CD4-positive, alpha-beta memory T cell (primary cell): Measurements from ENCODE around the gene GPHA2. TPM values are rescaled to one million over a fixed set of nuclear protein-coding genes. Genes with fewer than 3 reads are reported as not detected.

Experiments
- CTCF ChIA-PET: fragments of 350-600 bp; sonication (Branson Sonifier 250); formaldehyde crosslinking; loops from one replicate; lab custom pipeline; 2021; ENCODE audit warnings: inconsistent platforms; ENCODE audit not compliant: partially characterized antibody; lab: Charles Lee
- POLR2A ChIA-PET: fragments of 350-600 bp; sonication (Branson Sonifier 250); formaldehyde crosslinking; loops from one replicate; lab custom pipeline; 2021; ENCODE audit not compliant: partially characterized antibody; lab: Charles Lee
- DNase-seq, 5 donors: peaks; one replicate each; pipeline versions ENCODE4 v3.0.0 to v3.0.0-alpha.2; 2020 to 2022; ENCODE audit warnings: mixed read lengths in 1 of 5
- H3K27ac ChIP-seq: one replicate; pipeline ENCODE4 v1.7.0; 2013; ENCODE audit warnings: low read depth, low read length
- H3K27me3 ChIP-seq: 2 replicates; pipeline ENCODE4 v1.7.0; 2013; ENCODE audit warnings: mild to moderate bottlenecking, low read length, moderate library complexity; ENCODE audit not compliant: insufficient read depth
- H3K36me3 ChIP-seq: 2 replicates; pipeline ENCODE4 v1.7.0; 2013; ENCODE audit warnings: mild to moderate bottlenecking, low read length, moderate library complexity; ENCODE audit not compliant: insufficient read depth
- H3K4me1 ChIP-seq: 2 replicates; pipeline ENCODE4 v1.7.0; 2013; ENCODE audit warnings: mild to moderate bottlenecking, low read length, moderate library complexity; ENCODE audit not compliant: insufficient read depth
- H3K4me3 ChIP-seq, 2 donors: one replicate each; pipeline ENCODE4 v1.7.0; 2013; ENCODE audit warnings: low read length in 2 of 2, mild to moderate bottlenecking in 1 of 2
- H3K9me3 ChIP-seq, 2 donors: one replicate each; pipeline ENCODE4 v1.7.0; 2013; ENCODE audit warnings: low read length in 2 of 2, control low read depth in 1 of 2; ENCODE audit not compliant: control insufficient read depth in 1 of 2
- H3K27ac Mint-ChIP-seq, 7 donors: one replicate each; pipeline ENCODE4 v1.8.0; 2020 to 2021; ENCODE audit warnings: mixed read lengths in 7 of 7, mild to moderate bottlenecking in 6 of 7, inconsistent platforms in 3 of 7, moderate library complexity in 3 of 7
- H3K27me3 Mint-ChIP-seq, 2 donors: one replicate each; pipeline ENCODE4 v1.8.0; 2020 to 2021; ENCODE audit warnings: mixed read lengths in 2 of 2
- H3K36me3 Mint-ChIP-seq, 2 donors: one replicate each; pipeline ENCODE4 v1.8.0; 2020 to 2021; ENCODE audit warnings: mixed read lengths in 2 of 2, inconsistent platforms in 1 of 2, mild to moderate bottlenecking in 1 of 2
- H3K4me1 Mint-ChIP-seq, 4 donors: one replicate each; pipeline ENCODE4 v1.8.0; 2020 to 2021; ENCODE audit warnings: mixed read lengths in 4 of 4, mild to moderate bottlenecking in 1 of 4
- H3K4me3 Mint-ChIP-seq, 8 donors: one replicate each; pipeline ENCODE4 v1.8.0; 2020 to 2021; ENCODE audit warnings: mixed read lengths in 8 of 8, mild to moderate bottlenecking in 7 of 8, moderate library complexity in 6 of 8, inconsistent platforms in 3 of 8
- H3K9me3 Mint-ChIP-seq, 8 donors: one replicate each; pipeline ENCODE4 v1.8.0; 2020 to 2021; ENCODE audit warnings: mixed read lengths in 8 of 8, mild to moderate bottlenecking in 5 of 8, inconsistent platforms in 3 of 8, moderate library complexity in 1 of 8
- intact Hi-C: fragments of 100-400 bp; cut with micrococcal nuclease; formaldehyde crosslinking; loops from one replicate; pipeline ENCODE4 v1.15.1; 2023
- polyA plus RNA-seq, 2 donors: library from polyadenylated mRNA; unstranded; fragments of 300-500 nt; fragmentation: Illumina TruSeq; gene quantifications; one replicate each; pipeline ENCODE4 v1.2.3, GENCODE V29; 2021
- total RNA-seq, 2 experiments: library from RNA; stranded (reverse); gene quantifications; one replicate each; pipeline ENCODE4 v1.2.3, GENCODE V29; 2021

GPHA2 gene
- total and polyA plus RNA-seq, 4 experiments from 2014 or later, result 0.47 TPM; not detected in 3

DNA sequence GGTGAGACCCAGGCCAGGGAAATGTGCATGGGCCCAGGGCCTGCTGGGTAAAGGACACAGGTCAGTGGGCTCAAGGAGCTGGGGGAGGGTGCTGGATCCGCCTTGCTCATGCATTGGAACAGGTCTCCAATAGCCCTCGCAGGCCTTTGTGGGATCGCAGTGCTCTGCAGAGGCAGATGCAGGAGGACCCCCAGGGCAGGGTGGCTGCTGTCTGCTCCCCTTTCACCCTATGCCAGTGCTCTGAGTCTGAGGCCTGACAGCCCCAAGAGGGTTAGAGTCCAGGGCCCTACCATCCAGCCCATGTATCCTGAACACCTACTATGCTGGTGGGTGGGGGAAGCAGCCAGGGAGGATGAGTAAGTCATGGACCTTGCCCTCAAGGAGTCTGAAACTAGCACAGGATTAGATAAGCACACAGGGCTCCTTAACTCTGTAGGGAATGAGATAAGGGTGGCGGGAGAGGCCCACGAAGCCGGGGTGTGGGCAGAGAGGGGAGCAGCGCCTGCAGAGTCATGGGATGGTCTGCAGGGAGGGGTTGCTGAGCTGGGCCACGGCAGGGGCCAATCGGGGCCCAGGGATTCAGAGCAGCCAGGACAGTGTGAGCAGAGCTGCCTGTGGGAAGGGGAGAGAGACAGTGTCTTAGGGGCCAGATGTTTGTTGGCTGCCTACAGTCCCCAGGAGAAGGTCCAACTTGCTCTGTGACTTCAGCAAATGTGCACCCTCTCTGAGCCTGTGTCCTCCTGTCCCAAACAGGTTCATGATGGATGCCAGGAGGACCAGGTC, 46.8 kb downstream of the GPHA2 start:
- Histone ChIP-seq H3K27me3 (no peaks in the 10 kb centered on the region), H3K4me1 (peaks cover 33% of the 10 kb centered on the region), H3K36me3 (no peaks in the 10 kb centered on the region), H3K4me3 (no peak overlapping the region), H3K9me3 (no peaks in the 10 kb centered on the region), H3K27ac (no peak overlapping the region)
- H3K27me3 Mint-ChIP-seq, result no peaks in the 10 kb centered on the region
- peak overlapping the region in 1 of 8 donors; percentile 47 for H3K4me3 Mint-ChIP-seq
- H3K36me3 Mint-ChIP-seq, result no peaks in the 10 kb centered on the region
- peaks cover 17 to 33% (median 24%) of the 10 kb centered on the region in 4 donors for H3K4me1 Mint-ChIP-seq
- intact Hi-C loops, result loop anchor here (1.0 kb wide), 2 partner anchors 11 to 42 kb away; partner anchors contain the start of gene EHD1
- peaks cover 0 to 3% (median 0%) of the 10 kb centered on the region in 8 donors for H3K9me3 Mint-ChIP-seq
- H3K27ac Mint-ChIP-seq, result peak overlapping the region in 2 of 7 donors; percentile 65 to 83
- CTCF ChIA-PET, result interaction anchor here (0.8 to 29.4 kb wide), 6 partner anchors 7 to 126 kb away, joined by 3 to 1245 read pairs (median 4); partner anchors contain the start of genes CDC42BPG and EHD1
- POLR2A ChIA-PET, result interaction anchor here (0.8 to 31.5 kb wide), 5 partner anchors 12 to 196 kb away, joined by 3 to 2105 read pairs (median 25); partner anchors contain the start of genes CDC42BPG and EHD1
- no peak for DNase-seq

DNA sequence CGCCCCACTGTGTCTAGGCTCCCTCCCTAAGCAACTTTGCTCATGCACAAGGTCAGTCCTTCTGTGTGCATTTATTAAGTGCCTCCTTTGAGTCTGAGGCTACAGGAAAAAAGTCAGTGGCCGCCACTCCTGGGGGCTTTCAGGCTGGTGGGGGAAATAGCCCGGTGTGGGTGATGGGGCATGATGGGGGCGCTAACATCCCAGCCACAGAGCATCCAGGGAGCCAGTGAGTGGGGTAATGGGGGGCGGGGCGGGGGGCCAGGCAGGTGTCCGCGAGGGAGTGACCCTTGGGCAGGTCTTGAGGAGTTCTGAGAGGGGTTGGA, 47.3 kb downstream of the GPHA2 start:
- H3K27ac ChIP-seq, result peak overlapping the region; percentile 45
- CTCF ChIA-PET, result interaction anchor here (0.6 to 29.4 kb wide), 12 partner anchors 8 to 352 kb away, joined by 3 to 1245 read pairs (median 4); partner anchors contain the start of genes CDC42BPG, EHD1 and MEN1
- no peaks in the 10 kb centered on the region for H3K9me3 ChIP-seq
- Mint-ChIP-seq H3K4me1 (peaks cover 17 to 39% (median 24%) of the 10 kb centered on the region in 4 donors), H3K9me3 (peaks cover 0 to 3% (median 0%) of the 10 kb centered on the region in 8 donors), H3K4me3 (peak overlapping the region in 7 of 8 donors; percentile 71 to 88 (median 84)), H3K27me3 (no peaks in the 10 kb centered on the region), H3K36me3 (no peaks in the 10 kb centered on the region), H3K27ac (peak overlapping the region in 6 of 7 donors; percentile 54 to 94 (median 88))
- peak overlapping the region in 1 of 2 donors; percentile 19 for H3K4me3 ChIP-seq
- no peaks in the 10 kb centered on the region for H3K27me3 ChIP-seq
- peaks cover 33% of the 10 kb centered on the region for H3K4me1 ChIP-seq
- POLR2A ChIA-PET, result interaction anchor here (0.6 to 31.5 kb wide), 8 partner anchors 12 to 195 kb away, joined by 3 to 2105 read pairs (median 4); partner anchors contain the start of genes CDC42BPG, CDCA5, EHD1 and RASGRP2
- no peak for DNase-seq
- H3K36me3 ChIP-seq, result no peaks in the 10 kb centered on the region
- intact Hi-C loops, result loop anchor here (1.0 kb wide), 2 partner anchors 10 to 41 kb away; partner anchors contain the start of gene EHD1

DNA sequence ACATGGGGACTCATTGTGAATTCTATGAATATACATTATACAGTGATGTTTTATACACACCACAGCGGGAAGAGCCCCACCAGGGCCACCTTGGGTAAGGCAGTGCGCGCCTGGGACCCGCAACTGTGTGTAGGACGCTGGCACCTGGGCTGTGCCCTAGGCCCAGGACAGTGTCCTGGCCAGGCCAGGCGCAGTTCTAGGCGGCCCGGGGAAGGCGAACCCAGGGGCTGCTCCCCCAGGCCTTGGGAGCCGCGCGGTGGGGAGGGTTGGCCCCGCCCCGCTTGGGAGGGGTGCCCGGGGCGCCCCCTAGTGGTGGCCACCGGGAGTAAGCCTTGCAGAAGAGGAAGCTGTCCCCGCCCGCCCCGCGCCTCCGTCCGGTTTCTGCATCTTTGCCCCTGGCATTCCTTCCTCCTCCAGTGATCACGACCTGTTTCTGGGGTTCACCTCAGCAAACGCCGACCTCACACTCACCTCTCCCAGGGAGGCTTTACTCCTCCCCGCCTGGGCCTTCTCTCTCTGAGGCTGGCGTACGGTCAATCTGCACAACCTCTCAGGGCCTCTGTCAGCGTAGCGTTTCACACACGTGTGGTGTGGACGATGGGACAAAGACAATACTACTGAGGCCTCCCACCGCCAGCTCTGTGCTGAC, 47.8 kb downstream of the GPHA2 start:
- H3K9me3 ChIP-seq, result no peaks in the 10 kb centered on the region
- Mint-ChIP-seq H3K36me3 (no peaks in the 10 kb centered on the region), H3K4me1 (peaks cover 17 to 42% (median 24%) of the 10 kb centered on the region in 4 donors), H3K4me3 (peak overlapping the region; percentile 68 to 88 (median 82)), H3K27ac (peak overlapping the region; percentile 54 to 94 (median 89)), H3K9me3 (peaks cover 0 to 3% (median 0%) of the 10 kb centered on the region in 8 donors), H3K27me3 (no peaks in the 10 kb centered on the region)
- DNase-seq, result peak; percentile 74 to 86 (median 83)
- H3K27me3 ChIP-seq, result no peaks in the 10 kb centered on the region
- intact Hi-C loops, result loop anchor here (1.0 kb wide), 2 partner anchors 10 to 41 kb away; partner anchors contain the start of gene EHD1
- POLR2A ChIA-PET, result interaction anchor here (0.6 to 31.5 kb wide), 8 partner anchors 11 to 196 kb away, joined by 3 to 2105 read pairs (median 4); partner anchors contain the start of genes CDC42BPG, CDCA5, EHD1 and RASGRP2
- H3K4me3 ChIP-seq, result peak overlapping the region in 1 of 2 donors; percentile 19
- H3K4me1 ChIP-seq, result peaks cover 33% of the 10 kb centered on the region
- peak overlapping the region; percentile 45 for H3K27ac ChIP-seq
- CTCF ChIA-PET, result interaction anchor here (0.6 to 29.4 kb wide), 12 partner anchors 9 to 353 kb away, joined by 3 to 1245 read pairs (median 4); partner anchors contain the start of genes CDC42BPG, EHD1 and MEN1
- no peaks in the 10 kb centered on the region for H3K36me3 ChIP-seq

DNA sequence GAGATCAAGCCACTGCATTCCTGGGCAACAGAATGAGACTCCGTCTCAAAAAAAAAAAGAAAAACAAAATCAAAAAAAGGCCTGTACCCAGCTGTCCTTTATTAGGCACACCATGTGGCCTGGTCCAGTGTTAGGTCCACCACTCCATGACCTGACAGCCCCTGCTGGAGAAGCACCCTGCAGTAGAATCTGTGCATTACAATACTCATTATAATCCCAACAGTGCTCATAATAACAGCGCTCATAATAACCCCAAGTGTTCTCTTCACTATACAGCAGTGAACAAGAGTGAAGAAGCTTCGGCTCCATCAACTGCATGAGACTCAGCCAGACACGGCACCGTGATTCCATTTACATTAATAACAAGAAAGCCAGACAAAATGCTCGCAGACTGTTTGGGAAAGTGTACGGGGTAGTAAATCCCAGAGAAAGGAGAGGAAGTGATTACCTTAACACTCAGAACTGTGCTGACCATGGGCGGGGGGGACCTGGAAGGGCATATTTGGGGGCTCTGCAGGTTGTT, 48.4 kb downstream of the GPHA2 start:
- H3K9me3 ChIP-seq, result no peaks in the 10 kb centered on the region
- ChIA-PET CTCF (interaction anchor here (1.8 to 29.4 kb wide), 3 partner anchors 10 to 77 kb away, joined by 5 to 1245 read pairs (median 39); partner anchors contain the start of genes CDC42BPG, EHD1 and MEN1), POLR2A (interaction anchor here (4.4 to 31.5 kb wide), 3 partner anchors 10 to 31 kb away, joined by 25 to 2105 read pairs (median 66); partner anchors contain the start of genes CDC42BPG and EHD1)
- Mint-ChIP-seq H3K36me3 (no peaks in the 10 kb centered on the region), H3K9me3 (peaks cover 0 to 3% (median 0%) of the 10 kb centered on the region in 8 donors), H3K27ac (peak overlapping the region; percentile 13 to 92 (median 58)), H3K4me3 (peak overlapping the region in 4 of 8 donors; percentile 33 to 61 (median 48)), H3K4me1 (peaks cover 17 to 42% (median 24%) of the 10 kb centered on the region in 4 donors), H3K27me3 (no peaks in the 10 kb centered on the region)
- intact Hi-C loops, result no loop called here
- no peaks in the 10 kb centered on the region for H3K27me3 ChIP-seq
- peak overlapping the region; percentile 45 for H3K27ac ChIP-seq
- no peak for DNase-seq
- H3K4me1 ChIP-seq, result peaks cover 33% of the 10 kb centered on the region
- H3K36me3 ChIP-seq, result no peaks in the 10 kb centered on the region
- no peak overlapping the region for H3K4me3 ChIP-seq

DNA sequence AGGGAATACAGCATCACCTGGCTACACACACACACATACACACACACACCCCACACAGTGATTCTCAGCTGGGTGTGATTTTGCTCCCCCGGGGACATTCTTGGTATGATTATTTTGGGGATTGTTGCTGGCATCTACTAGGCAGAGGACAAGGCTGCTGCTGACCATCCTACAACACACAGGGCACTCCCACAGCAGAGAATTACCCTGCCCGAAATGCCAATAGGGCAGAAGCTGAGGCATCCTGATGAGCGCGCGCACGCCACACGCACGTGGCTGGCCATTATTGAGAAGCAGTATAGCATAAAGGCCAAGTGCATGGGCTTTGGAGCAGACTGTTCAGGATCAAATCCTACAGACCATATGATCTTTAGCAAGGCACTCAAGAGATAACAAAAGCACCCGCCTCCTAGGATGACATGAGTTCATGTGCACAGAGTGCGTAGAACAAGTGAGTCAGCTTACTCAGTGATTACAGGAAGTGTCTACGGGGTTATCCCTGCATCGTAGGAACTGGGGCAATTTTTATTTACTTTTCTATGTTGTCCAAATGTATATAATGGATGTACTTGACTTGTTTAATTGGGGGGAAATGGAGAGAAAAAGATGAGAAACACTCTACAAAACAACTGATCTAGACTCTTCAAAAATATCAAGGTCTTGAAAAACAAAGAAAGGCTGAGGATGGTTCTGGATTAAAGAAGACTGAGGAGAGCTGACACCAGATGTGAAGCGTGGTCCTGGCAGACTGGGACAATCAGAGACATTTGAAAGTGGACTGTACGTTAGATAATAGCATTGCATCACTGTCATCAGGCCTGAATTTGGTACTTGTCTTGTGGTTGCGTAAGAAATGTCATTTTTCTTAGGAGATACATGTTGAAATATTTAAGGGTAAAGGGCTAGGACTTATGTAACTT, 50.1 kb downstream of the GPHA2 start:
- ChIA-PET POLR2A (interaction anchor here (0.6 to 31.5 kb wide), 10 partner anchors 10 to 1371 kb away, joined by 3 to 2105 read pairs (median 3); partner anchors contain the start of genes CDC42BPG, FAU, MRPL49 and SF1), CTCF (interaction anchor here (1.3 to 29.4 kb wide), 4 partner anchors 8 to 97 kb away, joined by 3 to 1245 read pairs (median 7); partner anchors contain the start of gene CDC42BPG)
- H3K36me3 ChIP-seq, result no peaks in the 10 kb centered on the region
- no peaks in the 10 kb centered on the region for H3K27me3 ChIP-seq
- H3K4me3 ChIP-seq, result no peak overlapping the region
- Mint-ChIP-seq H3K36me3 (no peaks in the 10 kb centered on the region), H3K27me3 (no peaks in the 10 kb centered on the region), H3K9me3 (peaks cover 0 to 3% (median 0%) of the 10 kb centered on the region in 8 donors), H3K27ac (peak overlapping the region; percentile 44 to 90 (median 86)), H3K4me1 (peaks cover 24 to 52% (median 31%) of the 10 kb centered on the region in 4 donors), H3K4me3 (peak overlapping the region in 4 of 8 donors; percentile 6 to 49 (median 47))
- peak overlapping the region; percentile 21 for H3K27ac ChIP-seq
- H3K4me1 ChIP-seq, result peaks cover 44% of the 10 kb centered on the region
- intact Hi-C loops, result no loop called here
- DNase-seq, result peak in 4 of 5 donors; percentile 47 to 84 (median 58)
- H3K9me3 ChIP-seq, result no peaks in the 10 kb centered on the region
